HG02588 (cell line): ENCODE results near the gene PEX11G.

Experiments
- ATAC-seq: cut with Tn5 transposase; IDR thresholded peaks from one replicate; pipeline ENCODE4 v1.9.1; 2021; ENCODE audit warnings: mild to moderate bottlenecking, moderate library complexity; ENCODE audit not compliant: unreplicated experiment

Gene PEX11G

GRCh38 chr19:7522072-7522922 is 33.5 kb upstream of the PEX11G start, which contains the start of gene MCOLN1:
Gene MCOLN1 (plus strand): TSS chr19:7522624. CDS start chr19:7522751, 127 bp downstream.
- peak; percentile 81 for ATAC-seq

- no peak for ATAC-seq
Measured at GRCh38 chr19:7521551-7522071, 32.8 kb upstream of the PEX11G start.

- ATAC-seq = no peak
Measured at GRCh38 chr19:7520131-7521051, 31.6 kb upstream of the PEX11G start.

GRCh38 chr19:7519361-7520130 is 30.7 kb upstream of the PEX11G start:
- ATAC-seq = no peak

- no peak for ATAC-seq
Measured at GRCh38 chr19:7516878-7517277, 28.0 kb upstream of the PEX11G start.

- no peak for ATAC-seq
Measured at GRCh38 chr19:7516333-7516732, 27.5 kb upstream of the PEX11G start.

- no peak for ATAC-seq
Measured at GRCh38 chr19:7515645-7516151, 26.9 kb upstream of the PEX11G start, which contains the start of gene ZNF358. Gene ZNF358 (plus strand): TSS chr19:7516103. CDS start chr19:7519243, 3,140 bp downstream.

GRCh38 chr19:7515110-7515644 is 26.3 kb upstream of the PEX11G start:
- ATAC-seq = no peak

GRCh38 chr19:7513809-7514642 is 25.2 kb upstream of the PEX11G start:
- no peak for ATAC-seq

- no peak for ATAC-seq
Measured at GRCh38 chr19:7512400-7512851, 23.6 kb upstream of the PEX11G start.

- ATAC-seq = no peak
Measured at GRCh38 chr19:7509625-7510024, 20.8 kb upstream of the PEX11G start.

GRCh38 chr19:7507884-7508283 is 19.0 kb upstream of the PEX11G start:
- no peak for ATAC-seq

GRCh38 chr19:7506385-7507328 is 17.8 kb upstream of the PEX11G start:
- no peak for ATAC-seq

- ATAC-seq = no peak
Measured at GRCh38 chr19:7505682-7506384, 17.0 kb upstream of the PEX11G start.

GRCh38 chr19:7505288-7505681 is 16.4 kb upstream of the PEX11G start:
- no peak for ATAC-seq

- ATAC-seq = no peak
Measured at GRCh38 chr19:7504684-7505083, 15.8 kb upstream of the PEX11G start.

- no peak for ATAC-seq
Measured at GRCh38 chr19:7502552-7502951, 13.7 kb upstream of the PEX11G start.
